GM18861 (cell line): ENCODE measurements around the gene PKP4.
"Not testable (repeated sequence)": the region's sequence is repeated elsewhere in the genome, so short reads cannot be mapped to it uniquely, and the experiment has no call there.

ENCODE experiments used
- ATAC-seq: cut with Tn5 transposase; IDR thresholded peaks from one replicate; pipeline ENCODE4 v1.9.1; 2021; ENCODE audit not compliant: unreplicated experiment

The PKP4 gene, protein sequence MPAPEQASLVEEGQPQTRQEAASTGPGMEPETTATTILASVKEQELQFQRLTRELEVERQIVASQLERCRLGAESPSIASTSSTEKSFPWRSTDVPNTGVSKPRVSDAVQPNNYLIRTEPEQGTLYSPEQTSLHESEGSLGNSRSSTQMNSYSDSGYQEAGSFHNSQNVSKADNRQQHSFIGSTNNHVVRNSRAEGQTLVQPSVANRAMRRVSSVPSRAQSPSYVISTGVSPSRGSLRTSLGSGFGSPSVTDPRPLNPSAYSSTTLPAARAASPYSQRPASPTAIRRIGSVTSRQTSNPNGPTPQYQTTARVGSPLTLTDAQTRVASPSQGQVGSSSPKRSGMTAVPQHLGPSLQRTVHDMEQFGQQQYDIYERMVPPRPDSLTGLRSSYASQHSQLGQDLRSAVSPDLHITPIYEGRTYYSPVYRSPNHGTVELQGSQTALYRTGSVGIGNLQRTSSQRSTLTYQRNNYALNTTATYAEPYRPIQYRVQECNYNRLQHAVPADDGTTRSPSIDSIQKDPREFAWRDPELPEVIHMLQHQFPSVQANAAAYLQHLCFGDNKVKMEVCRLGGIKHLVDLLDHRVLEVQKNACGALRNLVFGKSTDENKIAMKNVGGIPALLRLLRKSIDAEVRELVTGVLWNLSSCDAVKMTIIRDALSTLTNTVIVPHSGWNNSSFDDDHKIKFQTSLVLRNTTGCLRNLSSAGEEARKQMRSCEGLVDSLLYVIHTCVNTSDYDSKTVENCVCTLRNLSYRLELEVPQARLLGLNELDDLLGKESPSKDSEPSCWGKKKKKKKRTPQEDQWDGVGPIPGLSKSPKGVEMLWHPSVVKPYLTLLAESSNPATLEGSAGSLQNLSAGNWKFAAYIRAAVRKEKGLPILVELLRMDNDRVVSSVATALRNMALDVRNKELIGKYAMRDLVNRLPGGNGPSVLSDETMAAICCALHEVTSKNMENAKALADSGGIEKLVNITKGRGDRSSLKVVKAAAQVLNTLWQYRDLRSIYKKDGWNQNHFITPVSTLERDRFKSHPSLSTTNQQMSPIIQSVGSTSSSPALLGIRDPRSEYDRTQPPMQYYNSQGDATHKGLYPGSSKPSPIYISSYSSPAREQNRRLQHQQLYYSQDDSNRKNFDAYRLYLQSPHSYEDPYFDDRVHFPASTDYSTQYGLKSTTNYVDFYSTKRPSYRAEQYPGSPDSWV

DNA sequence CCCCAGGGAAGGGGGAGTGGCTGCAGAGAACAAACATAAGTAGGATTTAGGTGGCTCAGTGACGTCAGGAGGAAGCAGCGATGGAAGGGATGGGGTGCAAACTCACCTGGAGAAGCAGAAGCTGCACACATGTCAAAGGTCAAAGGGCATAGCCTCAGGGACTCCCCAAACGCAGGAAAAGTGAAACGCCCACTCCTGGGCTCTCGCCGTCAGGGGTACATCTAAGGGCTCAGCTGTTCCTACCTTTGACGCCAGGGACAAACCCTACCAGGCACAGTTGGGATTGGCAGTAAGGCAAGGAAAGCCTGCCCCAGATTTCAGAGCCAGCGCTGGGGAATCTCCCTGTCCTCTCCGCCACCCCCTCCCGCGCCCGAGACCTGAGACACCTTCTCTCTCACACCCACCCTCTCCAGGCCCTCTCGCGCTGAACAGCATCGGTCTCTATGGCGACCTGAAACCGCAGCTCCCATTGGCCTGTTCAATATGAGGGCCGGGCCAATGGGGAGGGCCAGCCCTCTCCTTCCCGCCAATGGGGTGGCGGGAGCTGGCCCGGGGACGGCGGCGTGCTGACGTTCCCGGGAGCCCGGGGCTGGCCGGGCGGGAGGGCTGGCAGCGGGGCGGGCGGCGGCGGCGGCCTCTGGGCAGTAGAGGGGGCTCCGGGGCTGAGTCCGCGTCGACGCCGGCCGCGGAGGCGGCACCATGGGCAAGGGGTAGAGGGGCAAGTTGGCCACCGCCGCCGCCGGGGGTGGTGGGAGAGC, at the start of gene PKP4, which contains the start of gene CCDC148:
PKP4 (plus strand) TSS at position 644 of the 758 bp plus-strand sequence. CDS start 76,233 bp downstream, outside the sequence.
CCDC148 (minus strand) TSS at position 445 of the 758 bp plus-strand sequence; CDS start at position 131, 314 bp downstream.
- ATAC-seq = peak; percentile 96

DNA sequence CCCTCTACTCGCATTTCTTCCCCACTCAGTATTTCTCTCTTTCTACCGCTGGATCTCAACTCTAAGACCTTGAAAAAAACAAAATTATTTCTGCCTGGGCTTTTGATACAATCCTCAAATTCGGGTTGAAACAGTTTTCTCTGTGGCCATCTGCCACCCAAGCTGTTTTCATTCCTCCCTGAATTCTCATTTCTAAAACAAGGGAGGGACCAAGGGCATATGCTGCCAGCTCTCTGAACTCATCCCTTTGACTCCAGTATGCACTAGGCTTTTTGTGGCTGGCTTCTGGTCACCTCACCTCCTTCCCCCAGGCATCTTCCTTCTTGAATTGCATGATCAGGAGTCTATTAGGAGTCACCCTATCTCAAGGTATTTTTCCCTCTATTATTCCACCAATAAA, 49.7 kb upstream of the PKP4 start:
- no peak for ATAC-seq

DNA sequence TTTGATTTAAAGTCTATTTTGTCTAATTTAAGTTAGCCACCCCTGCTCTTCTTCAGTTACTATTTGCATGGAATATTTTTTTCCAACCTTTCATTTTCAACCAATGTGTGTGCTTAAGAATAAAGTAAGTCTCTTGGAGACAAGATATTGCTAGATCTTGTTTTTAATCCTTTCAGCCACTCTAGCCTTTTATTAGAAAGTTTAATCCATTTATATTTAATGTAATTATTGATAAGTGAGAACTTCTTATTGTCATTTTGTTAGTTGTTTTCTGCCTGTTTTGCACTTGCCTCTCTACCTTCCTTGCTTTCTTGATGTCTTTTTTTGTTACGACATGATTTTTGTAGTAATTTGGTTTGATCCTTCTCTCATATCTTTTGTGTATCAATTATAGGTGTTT, 46.6 kb upstream of the PKP4 start:
- no peak for ATAC-seq

DNA sequence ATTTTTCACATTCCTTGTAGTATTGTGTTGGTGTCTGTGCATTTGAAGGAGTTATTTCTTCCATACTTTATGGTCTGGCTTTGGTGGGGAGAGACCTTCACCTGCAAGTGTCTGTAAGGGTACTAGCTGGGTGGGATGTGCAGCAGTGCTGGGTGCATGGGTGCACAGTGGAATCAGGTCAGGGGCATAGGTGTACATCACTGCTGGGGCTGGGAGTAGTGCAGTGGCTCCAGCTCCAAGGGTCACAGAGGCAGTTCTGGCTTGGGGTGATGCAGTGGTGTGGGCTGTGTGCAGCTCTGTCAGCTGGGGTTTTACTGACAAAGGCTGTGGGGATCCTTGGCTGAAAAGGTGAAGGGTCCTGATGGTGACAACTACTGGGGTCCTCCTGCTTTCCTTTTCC, 45.0 kb upstream of the PKP4 start:
- ATAC-seq = no peak

DNA sequence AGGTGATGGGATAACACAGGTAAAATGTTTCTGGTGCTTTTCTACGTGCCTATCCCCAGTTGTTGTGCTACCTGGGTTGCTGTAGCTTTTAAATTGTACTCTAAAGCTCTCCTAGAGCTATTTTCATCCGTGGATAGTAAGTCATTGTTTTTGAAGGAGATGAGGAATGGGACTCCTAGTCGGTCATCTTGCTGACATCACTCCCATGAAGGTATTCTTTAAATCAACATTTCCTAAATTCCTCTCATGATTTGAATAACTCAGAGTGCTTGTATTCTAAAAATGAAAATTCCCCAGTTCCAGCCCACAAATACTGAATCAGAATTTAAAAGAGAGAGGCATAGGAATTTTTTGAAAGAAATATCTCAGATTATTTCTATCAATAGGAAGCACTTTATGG, 44.5 kb upstream of the PKP4 start:
- no peak for ATAC-seq

DNA sequence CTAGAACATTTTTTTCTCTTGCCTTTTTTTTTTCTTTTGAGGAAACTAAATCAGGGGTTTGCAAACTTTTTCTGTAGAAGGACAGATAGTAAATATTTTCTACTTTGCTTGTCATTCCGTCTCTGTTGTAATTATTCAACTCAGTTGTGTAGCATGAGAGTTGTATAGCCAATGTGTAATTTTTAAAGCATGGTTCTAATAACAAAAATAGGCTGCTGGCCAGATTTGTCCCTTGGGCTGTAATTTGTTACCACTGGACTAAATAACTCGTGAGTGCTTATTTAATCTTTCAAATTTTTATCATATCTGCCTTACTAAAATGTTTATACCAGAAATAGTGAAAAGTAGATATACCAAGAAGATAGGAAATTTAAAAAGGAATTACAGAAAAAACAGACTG, 43.2 kb upstream of the PKP4 start:
- no peak for ATAC-seq

DNA sequence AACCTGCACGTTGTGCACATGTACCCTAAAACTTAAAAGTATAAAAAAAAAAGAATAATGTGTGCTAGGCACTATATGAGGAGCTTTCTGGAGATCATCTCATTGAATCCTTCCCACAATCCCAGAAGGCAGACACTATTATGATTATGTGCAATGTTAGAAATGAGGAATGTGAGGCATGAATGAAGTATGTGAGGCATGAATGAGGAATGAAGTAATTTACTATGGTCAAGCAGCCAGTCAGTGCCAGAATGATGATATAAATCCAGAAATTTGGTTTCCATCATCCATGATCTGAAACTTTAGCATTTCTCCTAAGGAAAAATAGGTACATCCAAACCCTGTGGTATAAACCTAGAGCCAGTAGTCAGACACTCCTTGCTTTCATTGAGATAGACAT, 42.2 kb upstream of the PKP4 start:
- ATAC-seq = no peak

DNA sequence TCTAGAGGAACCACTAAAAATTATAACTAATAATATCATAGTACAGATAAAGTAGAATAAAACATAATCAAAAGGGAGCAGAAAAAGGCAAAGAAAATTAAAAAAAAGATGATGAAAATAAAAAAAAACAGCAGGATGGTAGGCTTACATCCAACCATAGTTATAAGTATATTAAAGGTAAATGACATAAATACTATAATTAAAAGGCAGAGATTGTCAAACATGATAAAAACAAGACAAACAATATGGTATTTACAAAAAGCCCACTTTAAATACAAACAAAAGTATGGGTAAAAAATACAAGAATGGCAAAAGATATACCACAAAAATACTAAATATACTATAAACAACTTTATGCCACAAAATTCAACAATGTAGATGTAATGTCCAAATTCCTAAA, 24.6 kb upstream of the PKP4 start:
- no peak for ATAC-seq

DNA sequence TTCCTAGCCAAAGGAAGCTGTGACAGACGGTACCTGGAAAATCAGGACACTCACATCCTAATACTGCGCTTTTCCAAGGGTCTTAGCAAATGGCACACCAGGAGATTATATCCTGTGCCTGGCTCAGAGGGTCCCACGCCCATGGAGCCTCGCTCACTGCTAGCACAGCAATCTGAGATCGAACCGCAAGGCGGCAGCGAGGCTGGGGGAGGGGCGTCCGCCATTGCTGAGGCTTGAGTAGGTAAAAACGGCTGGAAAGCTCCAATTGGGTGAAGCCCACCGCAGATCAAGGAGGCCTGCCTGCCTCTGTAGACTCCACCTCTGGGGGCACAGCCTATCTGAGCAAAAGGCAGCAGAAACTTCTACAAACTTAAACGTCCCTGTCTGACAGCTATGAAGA, 23.0 kb upstream of the PKP4 start:
- ATAC-seq = not testable (repeated sequence)

DNA sequence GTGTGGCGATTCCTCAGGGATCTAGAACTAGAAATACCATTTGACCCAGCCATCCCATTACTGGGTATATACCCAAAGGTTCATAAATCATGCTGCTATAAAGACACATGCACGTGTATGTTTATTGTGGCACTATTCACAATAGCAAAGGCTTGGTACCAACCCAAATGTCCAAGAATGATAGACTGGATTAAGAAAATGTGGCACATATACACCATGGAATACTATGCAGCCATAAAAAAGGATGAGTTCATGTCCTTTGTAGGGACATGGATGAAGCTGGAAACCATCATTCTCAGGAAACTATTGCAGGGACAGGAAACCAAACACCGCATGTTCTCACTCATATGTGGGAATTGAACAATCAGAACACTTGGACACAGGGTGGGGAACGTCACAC, 17.7 kb upstream of the PKP4 start:
- ATAC-seq = not testable (repeated sequence)

DNA sequence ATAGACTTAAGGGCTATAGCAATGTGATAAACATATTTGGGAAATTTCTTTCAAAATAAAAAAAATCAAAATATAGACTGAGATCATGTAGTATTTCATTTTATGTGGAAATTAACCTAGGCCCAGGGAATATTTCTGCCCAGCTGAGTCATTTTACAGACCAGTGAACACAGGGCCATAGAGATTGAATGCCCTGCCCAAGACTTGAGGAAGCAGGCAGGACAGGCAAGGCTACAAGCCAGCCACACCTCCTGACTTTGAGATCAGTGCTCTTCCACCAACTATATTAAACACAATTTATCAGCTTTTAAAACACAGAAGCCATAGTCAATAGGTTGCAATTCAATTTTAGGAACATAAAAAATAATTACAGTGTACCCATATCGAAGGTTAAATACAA, 13.1 kb upstream of the PKP4 start:
- ATAC-seq = no peak

DNA sequence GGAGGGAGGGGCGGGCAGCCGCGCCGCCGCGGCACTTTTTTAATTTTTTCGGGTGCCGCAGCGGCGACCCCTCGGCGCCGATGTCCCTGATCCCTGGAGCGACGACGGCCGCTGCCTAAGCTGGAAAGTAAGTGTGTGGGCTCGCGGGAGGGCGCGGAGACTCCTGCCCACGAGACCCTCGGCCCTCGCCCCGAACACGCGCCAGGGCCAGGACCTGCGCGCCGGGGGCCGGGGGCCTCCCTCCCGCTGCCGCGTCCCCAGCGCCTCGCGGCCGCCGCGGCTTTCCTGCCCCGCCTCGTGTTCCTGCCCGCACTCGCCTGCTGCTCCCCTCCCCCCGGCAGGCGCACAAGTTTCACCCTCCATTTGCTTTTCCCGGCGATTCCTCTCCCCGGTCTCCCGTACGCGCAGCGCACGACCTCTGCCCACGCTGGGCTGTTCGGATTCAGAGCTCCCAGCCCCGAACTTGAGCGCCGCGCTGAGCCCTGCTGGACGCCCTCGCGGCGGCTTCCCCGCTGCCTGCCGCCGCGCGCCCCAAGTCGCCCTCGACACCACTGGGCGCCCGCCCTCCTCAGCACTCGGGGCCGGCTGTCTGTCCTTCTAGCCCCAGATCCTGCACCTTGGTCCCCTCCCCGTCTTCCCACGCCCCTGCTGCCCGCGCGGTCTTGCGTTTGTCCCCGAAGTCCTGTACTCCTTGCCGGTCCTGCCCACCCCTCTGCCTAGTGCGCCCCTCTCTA, 507 bp downstream of the PKP4 start:
- ATAC-seq = peak; percentile 8

DNA sequence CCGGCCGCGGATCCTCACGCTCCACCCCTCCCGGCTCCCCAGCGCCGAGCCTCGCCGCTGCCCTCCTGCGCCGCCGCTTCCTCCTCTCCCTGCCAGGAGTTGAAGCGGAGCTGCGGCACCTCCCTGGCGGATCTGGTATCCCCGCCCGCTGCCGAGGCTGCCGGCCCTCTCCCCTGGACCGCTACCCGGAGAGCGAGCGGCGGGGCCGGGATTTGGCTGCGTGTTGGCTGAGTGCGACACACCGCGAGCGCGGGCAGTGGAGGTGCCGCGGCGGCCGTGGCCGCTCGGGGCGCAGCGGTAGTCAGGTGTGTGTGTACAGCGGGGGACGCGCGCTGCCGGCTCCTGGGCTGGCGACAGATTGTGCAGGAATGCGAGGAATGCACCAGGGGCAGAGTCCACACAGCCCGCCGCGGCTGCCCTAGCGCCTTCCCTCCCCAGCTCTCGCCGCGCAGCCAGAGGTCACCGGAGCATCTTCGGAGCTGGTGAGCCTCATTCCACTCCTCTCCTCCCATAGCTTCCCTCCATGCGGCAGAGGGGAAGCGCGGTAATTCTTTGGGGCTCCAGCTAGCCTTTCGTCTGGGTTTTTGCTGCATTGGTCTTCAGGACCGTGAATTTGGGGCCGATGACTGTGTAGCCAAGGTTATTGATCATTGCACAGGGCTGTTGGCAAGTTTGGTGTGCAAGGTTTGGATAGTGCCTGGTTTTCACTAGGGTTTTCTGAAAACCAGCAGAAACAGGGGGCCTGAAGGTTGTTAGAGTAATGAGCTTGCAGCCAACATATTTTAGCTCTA, 1.3 kb downstream of the PKP4 start:
- ATAC-seq = peak; percentile 49

DNA sequence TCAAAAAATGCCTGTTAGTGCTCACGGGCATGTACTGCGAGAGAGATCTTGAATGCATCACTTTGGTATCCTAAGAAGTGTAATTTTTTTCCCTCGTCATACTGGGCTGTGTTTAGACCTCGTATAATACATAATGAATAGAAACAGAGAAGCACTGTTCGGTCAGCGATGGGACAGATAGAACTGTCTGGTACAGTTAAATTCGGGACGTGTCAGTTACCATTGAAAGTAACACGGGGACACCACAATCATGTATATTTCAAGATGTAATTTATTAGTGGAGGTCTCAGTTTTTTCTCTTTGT, 1.8 kb downstream of the PKP4 start:
- ATAC-seq = no peak

DNA sequence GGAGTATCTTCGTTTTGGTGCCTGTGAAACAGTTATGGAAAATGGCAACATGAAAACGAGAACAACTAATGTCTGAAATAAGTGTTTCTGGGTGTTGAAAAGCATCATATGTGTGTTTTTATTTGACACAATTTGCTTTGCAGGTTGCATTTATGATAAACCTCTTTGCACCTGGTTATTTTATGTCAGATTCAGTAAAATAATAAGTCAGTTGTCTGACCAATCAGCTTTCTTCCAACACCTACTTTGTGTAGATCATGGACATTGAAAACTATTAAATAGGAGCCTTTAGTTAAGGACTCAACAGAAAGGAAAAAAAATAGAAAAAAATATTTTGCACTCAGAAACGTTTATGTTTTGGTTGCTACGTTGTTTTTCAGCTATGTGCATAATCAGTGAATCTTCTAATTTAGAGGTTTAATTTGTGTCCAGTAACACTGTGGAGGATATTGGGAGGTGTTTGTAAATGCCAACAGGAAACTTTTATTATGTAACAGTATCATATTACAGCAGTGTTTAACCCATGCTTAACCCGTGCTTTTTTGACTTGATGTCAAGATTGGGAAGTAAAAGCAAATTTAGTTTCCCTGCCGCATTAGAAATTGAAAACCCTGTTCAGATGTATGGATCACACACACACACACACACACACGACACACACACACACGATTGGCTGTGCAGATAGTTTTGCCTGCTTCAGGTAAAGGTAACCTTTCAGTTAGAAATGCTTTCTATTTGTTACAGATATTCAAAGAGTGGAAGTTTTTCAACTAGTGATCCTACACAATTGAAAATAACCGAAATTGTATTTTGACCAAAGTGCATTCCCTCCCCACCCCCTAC, 2.6 kb downstream of the PKP4 start:
- no peak for ATAC-seq

DNA sequence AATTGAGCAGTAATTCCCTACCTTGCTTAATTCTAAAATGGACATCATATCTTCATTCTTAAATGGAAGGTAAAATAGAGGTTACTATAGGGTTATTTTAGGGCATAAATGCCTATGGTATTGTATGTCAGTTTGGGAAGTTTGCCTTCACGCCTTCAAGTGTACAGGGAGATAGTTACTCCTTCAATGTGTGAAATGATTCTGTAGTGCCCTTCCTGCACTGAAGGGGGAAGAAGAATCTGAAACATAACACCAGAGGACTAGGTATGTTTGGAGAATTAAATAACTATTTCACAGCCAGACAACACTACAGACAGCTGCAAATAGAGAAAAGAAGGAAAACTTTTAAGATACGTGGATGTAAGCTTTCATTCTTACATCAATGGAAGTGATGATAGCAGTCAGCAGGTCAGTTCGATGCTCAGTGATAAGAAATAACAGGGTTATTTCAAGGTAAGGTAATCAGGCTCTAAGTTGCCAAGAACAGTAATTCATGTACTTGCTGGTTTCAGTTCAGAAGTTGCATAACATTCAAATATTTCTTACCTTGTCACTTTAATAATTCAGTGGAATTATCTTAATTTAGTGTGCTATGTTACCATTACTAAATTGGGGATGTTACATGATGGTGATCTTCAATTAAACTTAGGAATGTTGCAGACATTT, 4.0 kb downstream of the PKP4 start:
- no peak for ATAC-seq

DNA sequence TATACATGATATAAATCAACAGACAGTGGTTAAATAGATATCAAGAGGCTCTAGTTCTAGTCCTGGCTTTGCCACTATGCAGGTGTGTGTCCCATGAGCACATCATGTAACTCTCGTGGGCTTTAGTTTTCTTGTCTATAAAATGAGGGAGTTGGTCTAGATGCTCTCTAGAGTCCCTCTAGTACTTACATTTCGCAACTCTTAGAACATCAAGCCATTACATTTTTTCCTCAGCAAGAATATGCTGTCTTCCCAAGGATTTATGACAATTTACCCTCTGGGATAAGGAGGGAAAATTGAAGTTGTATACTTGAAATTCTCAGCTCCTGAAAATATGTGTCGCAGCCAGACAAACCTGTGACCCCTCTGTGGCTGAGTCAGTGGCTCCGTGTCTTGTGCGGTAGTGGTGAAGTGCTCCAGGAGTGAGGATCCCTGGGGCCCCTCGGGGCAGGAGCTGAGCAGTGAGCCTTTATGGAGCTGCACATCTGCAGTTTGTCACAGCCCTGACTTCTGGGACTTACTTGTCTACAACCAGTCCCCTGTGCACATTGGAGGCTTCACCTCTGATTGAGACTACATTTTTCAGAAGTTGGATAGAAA, 6.8 kb downstream of the PKP4 start:
- ATAC-seq = no peak
